Measurements from ENCODE around the gene LANCL1.

DNA sequence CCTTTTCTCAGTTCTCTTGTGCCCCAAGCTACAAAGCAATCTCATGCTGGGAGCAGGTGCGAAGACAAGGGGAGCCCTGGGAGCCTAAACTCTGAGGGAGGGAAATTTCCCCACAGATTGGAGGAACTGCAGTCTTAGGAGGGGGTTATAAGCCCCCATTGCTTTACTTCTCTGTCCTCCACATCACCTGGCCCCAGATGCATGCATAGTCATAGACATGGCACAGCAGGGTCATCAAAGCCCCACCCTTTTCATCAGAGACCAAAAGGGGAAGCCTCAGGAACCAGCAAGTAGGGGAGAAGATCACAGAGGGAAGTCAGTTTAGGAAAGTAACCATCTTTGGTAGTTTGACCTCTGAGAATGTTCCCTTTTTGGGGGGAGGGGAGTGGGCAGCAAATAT lies 33.7 kb downstream of the LANCL1 start:
- TF ChIP-seq CTCF (IDR thresholded peaks at IDR 0.05) (no peak), NR3C1 (CRISPR knock-in tag; conservative IDR thresholded peaks at IDR 0.05; ENCODE audit: low read depth) (no peak), FOXP1 (CRISPR knock-in tag; IDR thresholded peaks at IDR 0.05; ENCODE audit: borderline replicate concordance) (no peak), CREB1 (CRISPR knock-in tag; IDR thresholded peaks at IDR 0.05) (no peak)
- TF ChIP-seq, protein P1, sequence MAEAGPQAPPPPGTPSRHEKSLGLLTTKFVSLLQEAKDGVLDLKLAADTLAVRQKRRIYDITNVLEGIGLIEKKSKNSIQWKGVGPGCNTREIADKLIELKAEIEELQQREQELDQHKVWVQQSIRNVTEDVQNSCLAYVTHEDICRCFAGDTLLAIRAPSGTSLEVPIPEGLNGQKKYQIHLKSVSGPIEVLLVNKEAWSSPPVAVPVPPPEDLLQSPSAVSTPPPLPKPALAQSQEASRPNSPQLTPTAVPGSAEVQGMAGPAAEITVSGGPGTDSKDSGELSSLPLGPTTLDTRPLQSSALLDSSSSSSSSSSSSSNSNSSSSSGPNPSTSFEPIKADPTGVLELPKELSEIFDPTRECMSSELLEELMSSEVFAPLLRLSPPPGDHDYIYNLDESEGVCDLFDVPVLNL (CRISPR knock-in tag; IDR thresholded peaks at IDR 0.05; ENCODE audit: borderline replicate concordance, low read depth) = no peak
- TF ChIP-seq, protein P2, sequence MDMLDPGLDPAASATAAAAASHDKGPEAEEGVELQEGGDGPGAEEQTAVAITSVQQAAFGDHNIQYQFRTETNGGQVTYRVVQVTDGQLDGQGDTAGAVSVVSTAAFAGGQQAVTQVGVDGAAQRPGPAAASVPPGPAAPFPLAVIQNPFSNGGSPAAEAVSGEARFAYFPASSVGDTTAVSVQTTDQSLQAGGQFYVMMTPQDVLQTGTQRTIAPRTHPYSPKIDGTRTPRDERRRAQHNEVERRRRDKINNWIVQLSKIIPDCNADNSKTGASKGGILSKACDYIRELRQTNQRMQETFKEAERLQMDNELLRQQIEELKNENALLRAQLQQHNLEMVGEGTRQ (CRISPR knock-in tag; IDR thresholded peaks at IDR 0.05) = no peak
